ENCODE data around the gene CAMK1.

- TF ChIP-seq, protein P1, sequence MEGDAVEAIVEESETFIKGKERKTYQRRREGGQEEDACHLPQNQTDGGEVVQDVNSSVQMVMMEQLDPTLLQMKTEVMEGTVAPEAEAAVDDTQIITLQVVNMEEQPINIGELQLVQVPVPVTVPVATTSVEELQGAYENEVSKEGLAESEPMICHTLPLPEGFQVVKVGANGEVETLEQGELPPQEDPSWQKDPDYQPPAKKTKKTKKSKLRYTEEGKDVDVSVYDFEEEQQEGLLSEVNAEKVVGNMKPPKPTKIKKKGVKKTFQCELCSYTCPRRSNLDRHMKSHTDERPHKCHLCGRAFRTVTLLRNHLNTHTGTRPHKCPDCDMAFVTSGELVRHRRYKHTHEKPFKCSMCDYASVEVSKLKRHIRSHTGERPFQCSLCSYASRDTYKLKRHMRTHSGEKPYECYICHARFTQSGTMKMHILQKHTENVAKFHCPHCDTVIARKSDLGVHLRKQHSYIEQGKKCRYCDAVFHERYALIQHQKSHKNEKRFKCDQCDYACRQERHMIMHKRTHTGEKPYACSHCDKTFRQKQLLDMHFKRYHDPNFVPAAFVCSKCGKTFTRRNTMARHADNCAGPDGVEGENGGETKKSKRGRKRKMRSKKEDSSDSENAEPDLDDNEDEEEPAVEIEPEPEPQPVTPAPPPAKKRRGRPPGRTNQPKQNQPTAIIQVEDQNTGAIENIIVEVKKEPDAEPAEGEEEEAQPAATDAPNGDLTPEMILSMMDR (conservative IDR thresholded peaks at IDR 0.05) = no peak
- TF ChIP-seq EZH2 (IDR thresholded peaks at IDR 0.05; ENCODE audit: low read depth) = no peak
Measured at GRCh38 chr3:9803494-9803893, 33.7 kb upstream of the CAMK1 start.

All from PC-9 (cell line).